GM12878 (cell line): ENCODE data around the gene TEC. TPM values are rescaled to one million over a fixed set of nuclear protein-coding genes. Genes with fewer than 3 reads are reported as not detected.

Source experiments
- ATAC-seq: fragments of 200-7000 bp; cut with Tn5 transposase; 3 replicates; pipeline ENCODE4 v1.9.1; 2020; ENCODE audit warnings: mild to moderate bottlenecking, moderate library complexity
- BruUV-seq: library from RNA; stranded (reverse); fragments of 400-500 nt; replicated peaks from 2 replicates; lab custom pipeline; 2021; lab: Mats Ljungman, UMichigan
- CTCF ChIA-PET: fragments of 300-600 bp; sonication (Branson Sonifier 250); formaldehyde crosslinking; extraction: SDS; loops from one replicate; lab custom pipeline; 2021; ENCODE audit warnings: inconsistent platforms; lab: Yijun Ruan, JAX
- POLR2A ChIA-PET: fragments of 350-600 bp; formaldehyde crosslinking; extraction: SDS; loops from one replicate; lab custom pipeline; 2021; ENCODE audit warnings: inconsistent platforms; lab: Charles Lee
- RAD21 ChIA-PET: fragments of 300-600 bp; sonication (Branson Sonifier 250); formaldehyde crosslinking; loops from one replicate; lab custom pipeline; 2023; ENCODE audit warnings: antibody characterized with exemption; ENCODE audit not compliant: unreplicated experiment; lab: Charles Lee
- SMC1A ChIA-PET: fragments of 300-600 bp; sonication (Branson Sonifier 250); formaldehyde crosslinking; loops from one replicate; lab custom pipeline; 2023; ENCODE audit not compliant: unreplicated experiment, uncharacterized antibody; lab: Charles Lee
- DNase-seq: peaks from one replicate; pipeline ENCODE4 v3.0.0-alpha.2; 2011; ENCODE audit warnings: low read depth, low spot score
- FAIRE-seq: peaks from 3 replicates; lab custom pipeline; 2011; peaks lifted over from hg19 to GRCh38; lab: Jason Lieb, UNC
- H2AFZ ChIP-seq: 2 replicates; pipeline ENCODE4 v1.6.0; 2011; ENCODE audit warnings: low read depth, low read length, control low read depth; ENCODE audit not compliant: control insufficient read depth
- H3K27ac ChIP-seq: 2 replicates; pipeline ENCODE4 v1.5.1; 2011; ENCODE audit warnings: control low read depth; ENCODE audit not compliant: control insufficient read depth, insufficient read depth
- H3K27me3 ChIP-seq, 2 experiments: replicated peaks in 1 of 2; 2 replicates each; pipeline versions ENCODE4 v1.6.0 to v1.6.1; 2011; ENCODE audit warnings: low read length in 1 of 2; ENCODE audit not compliant: control insufficient read depth in 2 of 2, insufficient read depth in 2 of 2
- H3K36me3 ChIP-seq, 2 experiments: 2 replicates each; pipeline ENCODE4 v1.5.1; 2011; ENCODE audit warnings: low read length in 1 of 2; ENCODE audit not compliant: control insufficient read depth in 2 of 2, insufficient read depth in 2 of 2
- H3K4me1 ChIP-seq: 2 replicates; pipeline ENCODE4 v1.6.1; 2011; ENCODE audit warnings: mild to moderate bottlenecking, low read length, moderate library complexity, mixed read lengths; ENCODE audit not compliant: control insufficient read depth, insufficient read depth
- H3K4me2 ChIP-seq: 2 replicates; pipeline ENCODE4 v1.6.0; 2011; ENCODE audit warnings: control low read depth; ENCODE audit not compliant: control insufficient read depth, insufficient read depth
- H3K4me3 ChIP-seq: fragments of 200-600 bp; sonication (generic); 2 replicates; pipeline ENCODE4 v1.5.1; 2016
- H3K79me2 ChIP-seq: 2 replicates; pipeline ENCODE4 v1.6.0; 2011; ENCODE audit warnings: low read length; ENCODE audit not compliant: control insufficient read depth, insufficient read depth
- H3K9ac ChIP-seq: 2 replicates; pipeline ENCODE4 v1.8.0; 2011; ENCODE audit warnings: low read length, control low read depth, mixed read lengths; ENCODE audit not compliant: control insufficient read depth, insufficient read depth
- H3K9me3 ChIP-seq: replicated peaks from 3 replicates; pipeline ENCODE4 v1.5.1; 2011; ENCODE audit warnings: mild to moderate bottlenecking, low read length; ENCODE audit not compliant: control insufficient read depth, insufficient read depth
- H4K20me1 ChIP-seq: 2 replicates; pipeline ENCODE4 v1.6.0; 2011; ENCODE audit not compliant: control insufficient read depth, insufficient read depth
- CHD2 ChIP-seq: IDR thresholded peaks from 2 replicates; pipeline ENCODE4 v1.6.1; 2011; ENCODE audit warnings: low read depth, low read length, improper control_type of control experiment, borderline replicate concordance
- EP300 ChIP-seq, 2 experiments: fragments of 150-350 bp in 1 of 2; IDR thresholded peaks; 2 replicates each; pipeline ENCODE4 v1.6.1; 2011 to 2012; ENCODE audit warnings: low read depth in 2 of 2, low read length in 2 of 2, borderline replicate concordance in 1 of 2, improper control_type of control experiment in 1 of 2, inconsistent platforms in 1 of 2; ENCODE audit not compliant: control insufficient read depth in 1 of 2
- NFYB ChIP-seq: IDR thresholded peaks from 2 replicates; pipeline ENCODE4 v1.6.1; 2011; ENCODE audit warnings: low read depth, mild to moderate bottlenecking, low read length, improper control_type of control experiment, moderate library complexity; ENCODE audit not compliant: insufficient read depth
- POU2F2 ChIP-seq: IDR thresholded peaks from 3 replicates; pipeline ENCODE4 v1.6.1; 2011; ENCODE audit warnings: low read depth, mild to moderate bottlenecking, low read length, borderline replicate concordance
- WGBS: methylation state at CpG from one replicate; pipeline ENCODE4 v1.1.6; 2016; ENCODE audit warnings: low lambda C conversion rate; ENCODE audit not compliant: insufficient replicate concordance, insufficient coverage; ENCODE audit errors: missing lambda C conversion rate; 5-methylcytosine and 5-hydroxymethylcytosine counted together
- in situ Hi-C: fragments of 300-500 bp; cut with MboI; formaldehyde crosslinking; loops from 9 replicates; pipeline ENCODE4 v1.14.3; 2018; ENCODE audit warnings: mixed read lengths
- intact Hi-C: fragments of 100-400 bp; cut with micrococcal nuclease; formaldehyde crosslinking; loops from one replicate; pipeline ENCODE4 v1.14.2; 2022; ENCODE audit not compliant: unreplicated experiment
- polyA plus RNA-seq, 11 experiments: library from polyadenylated mRNA; depleted of rRNA in 4 of 11; unstranded in 6 of 11; stranded (reverse) in 5 of 11; fragments of >200 nt; fragmentation: Nextera tagmentation in 4 of 11; fragmentation: Illumina TruSeq in 1 of 11; extraction: Ambion mirVana in 4 of 11; extraction: Trizol in 1 of 11; gene quantifications; 1 replicate in 1 of 11; 2 replicates in 10 of 11; pipeline versions ENCODE4 v1.2.1 to v1.2.3, GENCODE V29; 2011 to 2016; ENCODE audit warnings: inconsistent platforms in 2 of 11, missing spikeins in 2 of 11, low read depth in 1 of 11
- total RNA-seq, 4 experiments: library from RNA; depleted of rRNA in 3 of 4; stranded (reverse); fragments of >200 nt in 3 of 4; fragmentation: Illumina TruSeq in 1 of 4; extraction: Trizol in 1 of 4; gene quantifications; 2 replicates each; pipeline versions ENCODE4 v1.2.1 to v1.2.3, GENCODE V29; 2013 to 2021
- TF ChIP-seq, protein P1 (sequence below): fragments of 450-650 bp; IDR thresholded peaks from 2 replicates; pipeline ENCODE4 v1.6.1; 2018; ENCODE audit warnings: mild to moderate bottlenecking, low read depth, moderate library complexity; ENCODE audit not compliant: partially characterized antibody

Gene TEC
- total and polyA plus RNA-seq, 10 of the 15 experiments (the other 5 are each of a cell fraction or from before 2014, with no cell fraction given) = 7.4 to 27.2 (median 17.1) TPM

DNA sequence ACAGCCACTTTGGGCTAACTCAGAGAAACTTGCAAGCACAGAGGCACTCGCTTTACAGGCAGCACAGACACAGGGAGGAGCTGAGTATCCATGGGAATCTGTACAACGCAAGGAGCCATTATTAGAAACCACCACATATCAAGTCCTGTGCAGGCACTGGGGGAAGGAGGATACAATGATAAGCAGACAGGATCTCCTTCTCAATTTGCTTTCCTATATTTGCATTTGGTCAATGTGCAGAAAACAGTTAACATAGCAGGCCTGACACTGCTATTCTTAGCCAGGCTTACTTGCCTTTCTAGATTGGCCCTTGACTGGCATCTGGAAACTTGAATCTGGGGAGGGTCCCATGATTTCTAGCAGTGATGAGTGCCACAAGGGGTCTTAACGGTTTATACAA lies 65.8 kb downstream of the TEC start:
- peaks cover 3% of the 10 kb centered on the region; the same call in 2 of the 3 replicates for H3K9me3 ChIP-seq
- no peak for TF ChIP-seq NFYB
- TF ChIP-seq EP300 (IDR thresholded peaks at IDR 0.05; ENCODE audit: borderline replicate concordance in 1 of 2, control insufficient read depth in 1 of 2, low read depth in 2 of 2, low read length in 2 of 2) = peak in 1 of 2 experiments; percentile 19; a peak in 1 of 4 replicates
- TF ChIP-seq CHD2 = 0 out of 2 replicates have a peak, but pooled peaks have one; percentile 27
- TF ChIP-seq, protein P1, sequence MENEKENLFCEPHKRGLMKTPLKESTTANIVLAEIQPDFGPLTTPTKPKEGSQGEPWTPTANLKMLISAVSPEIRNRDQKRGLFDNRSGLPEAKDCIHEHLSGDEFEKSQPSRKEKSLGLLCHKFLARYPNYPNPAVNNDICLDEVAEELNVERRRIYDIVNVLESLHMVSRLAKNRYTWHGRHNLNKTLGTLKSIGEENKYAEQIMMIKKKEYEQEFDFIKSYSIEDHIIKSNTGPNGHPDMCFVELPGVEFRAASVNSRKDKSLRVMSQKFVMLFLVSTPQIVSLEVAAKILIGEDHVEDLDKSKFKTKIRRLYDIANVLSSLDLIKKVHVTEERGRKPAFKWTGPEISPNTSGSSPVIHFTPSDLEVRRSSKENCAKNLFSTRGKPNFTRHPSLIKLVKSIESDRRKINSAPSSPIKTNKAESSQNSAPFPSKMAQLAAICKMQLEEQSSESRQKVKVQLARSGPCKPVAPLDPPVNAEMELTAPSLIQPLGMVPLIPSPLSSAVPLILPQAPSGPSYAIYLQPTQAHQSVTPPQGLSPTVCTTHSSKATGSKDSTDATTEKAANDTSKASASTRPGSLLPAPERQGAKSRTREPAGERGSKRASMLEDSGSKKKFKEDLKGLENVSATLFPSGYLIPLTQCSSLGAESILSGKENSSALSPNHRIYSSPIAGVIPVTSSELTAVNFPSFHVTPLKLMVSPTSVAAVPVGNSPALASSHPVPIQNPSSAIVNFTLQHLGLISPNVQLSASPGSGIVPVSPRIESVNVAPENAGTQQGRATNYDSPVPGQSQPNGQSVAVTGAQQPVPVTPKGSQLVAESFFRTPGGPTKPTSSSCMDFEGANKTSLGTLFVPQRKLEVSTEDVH = no peak
- TF ChIP-seq POU2F2 = 0 out of 3 replicates have a peak, but pooled peaks have one; percentile 42
- TF ChIP-seq, all 136 proteins: peak for 3
- Histone ChIP-seq H4K20me1 (no peaks in the 10 kb centered on the region), H3K9ac (peak overlapping the region; percentile 41), H3K4me3 (peak overlapping the region; percentile 33; the same call in 1 of the 2 replicates), H2AFZ (no peak overlapping the region), H3K27me3 (no peaks in the 10 kb centered on the region), H3K36me3 (peaks cover 0 to 5% of the 10 kb centered on the region in 2 experiments; a peak in 3 of 4 replicates), H3K79me2 (peaks cover 82% of the 10 kb centered on the region), H3K4me1 (peaks cover 73% of the 10 kb centered on the region), H3K27ac (peak overlapping the region; percentile 84), H3K4me2 (peak overlapping the region; percentile 81)
- ChIA-PET RAD21 (interaction anchor here (0.9 to 4.8 kb wide), 13 partner anchors 9 to 74 kb away, joined by 3 to 66 read pairs (median 7); no protein-coding TSS in a partner anchor), POLR2A (interaction anchor here (0.7 to 3.6 kb wide), 12 partner anchors 8 to 137 kb away, joined by 3 to 21 read pairs (median 6); partner anchors contain the start of gene SLAIN2), CTCF (interaction anchor here (1.2 to 3.4 kb wide), 10 partner anchors 9 to 95 kb away, joined by 3 to 37 read pairs (median 6); no protein-coding TSS in a partner anchor), SMC1A (interaction anchor here (1.0 to 4.6 kb wide), 15 partner anchors 21 to 71 kb away, joined by 3 to 36 read pairs (median 6); no protein-coding TSS in a partner anchor)
- 19% methylated on average over 3 of the region's 3 CpGs for WGBS
- peak; percentile 48 for ATAC-seq
- in situ Hi-C loops (no loop called here), intact Hi-C loops (no loop called here)
- no peak for FAIRE-seq
- no TSS peak for BruUV-seq
- DNase-seq = no peak
